COLO829 (cell line): ENCODE results near the gene PDLIM5.
A peak's percentile ranks its signal among the peaks of the same experiment; 100 is the strongest.

Experiments used
- DNase-seq: peaks from one replicate; pipeline ENCODE4 v3.0.0; 2012; ENCODE audit warnings: low spot score

PDLIM5 gene

DNA sequence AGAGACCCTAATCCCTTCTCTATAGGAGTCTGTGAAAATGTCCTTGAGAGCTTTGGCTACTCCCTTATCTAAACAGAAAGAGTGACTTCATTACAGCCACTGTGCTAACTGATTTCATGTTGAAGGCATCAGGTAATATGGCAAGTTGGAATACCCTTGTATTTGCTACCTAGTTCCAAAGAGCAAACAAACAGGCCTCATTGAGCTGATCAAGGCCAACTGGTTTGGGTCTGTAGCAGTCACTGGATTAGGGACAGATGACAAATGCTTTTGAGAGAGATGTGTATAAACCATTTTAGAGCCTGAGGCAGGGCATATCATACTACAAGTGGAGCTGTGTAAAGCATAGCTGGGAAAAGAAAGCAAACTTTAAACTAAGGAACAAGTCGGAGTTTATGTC, 22.9 kb upstream of the PDLIM5 start:
- no peak for DNase-seq

DNA sequence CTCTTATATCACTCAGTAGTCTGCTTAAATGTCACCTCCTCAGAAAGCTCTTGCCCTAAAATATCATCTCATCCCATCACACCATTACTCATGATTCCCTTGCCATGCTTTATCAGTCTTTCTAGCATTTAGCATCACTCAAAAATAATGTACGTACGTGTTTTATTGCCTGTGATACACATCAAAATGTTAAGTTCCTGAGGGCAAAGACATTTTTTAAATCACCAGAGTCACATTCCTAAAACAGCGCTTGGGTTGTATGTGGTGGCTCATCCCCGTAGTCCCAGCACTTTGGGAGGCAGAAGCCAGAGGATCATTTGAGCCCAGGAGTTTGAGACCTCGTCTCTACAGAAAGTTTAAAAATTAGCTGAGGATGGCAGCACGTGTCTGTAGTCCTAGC, 21.3 kb upstream of the PDLIM5 start:
- no peak for DNase-seq

DNA sequence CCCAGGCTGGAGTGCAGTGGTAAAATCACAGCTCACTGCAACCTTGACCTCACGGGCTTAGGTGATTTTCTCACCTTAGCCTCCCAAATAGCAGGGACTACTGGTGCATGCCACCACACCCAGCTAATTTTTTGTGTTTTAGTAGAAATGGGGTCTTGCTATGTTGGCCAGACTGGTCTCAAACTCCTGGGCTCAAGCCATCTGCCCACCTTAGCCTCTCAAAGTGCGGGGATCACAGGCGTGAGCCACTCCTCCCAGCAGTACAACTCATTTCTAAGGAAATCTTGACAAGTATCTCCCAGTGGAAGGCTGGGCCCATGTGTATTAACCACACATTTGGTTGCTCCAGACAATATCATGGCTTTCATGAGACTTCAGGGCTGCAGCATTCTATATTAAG, 20.4 kb upstream of the PDLIM5 start:
- DNase-seq = no peak

DNA sequence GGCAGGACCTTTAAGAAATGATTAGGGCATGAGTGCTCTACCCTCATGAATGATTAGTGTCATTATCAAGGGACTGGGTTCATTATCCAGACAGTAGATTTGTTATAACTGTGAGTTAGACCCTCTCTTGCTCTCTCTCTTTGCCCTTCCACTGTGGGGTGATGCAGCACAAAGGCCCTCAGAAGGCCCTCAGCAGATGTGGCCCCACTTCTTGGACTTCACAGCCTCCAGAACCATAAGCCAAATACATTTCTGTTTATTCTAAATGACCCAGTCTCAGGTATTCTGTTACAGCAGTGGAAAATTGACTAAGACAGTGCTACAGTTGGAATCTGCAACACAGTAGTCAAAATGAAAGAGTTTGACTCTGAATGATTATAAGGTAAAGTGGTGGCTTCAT, 17.2 kb upstream of the PDLIM5 start:
- no peak for DNase-seq

DNA sequence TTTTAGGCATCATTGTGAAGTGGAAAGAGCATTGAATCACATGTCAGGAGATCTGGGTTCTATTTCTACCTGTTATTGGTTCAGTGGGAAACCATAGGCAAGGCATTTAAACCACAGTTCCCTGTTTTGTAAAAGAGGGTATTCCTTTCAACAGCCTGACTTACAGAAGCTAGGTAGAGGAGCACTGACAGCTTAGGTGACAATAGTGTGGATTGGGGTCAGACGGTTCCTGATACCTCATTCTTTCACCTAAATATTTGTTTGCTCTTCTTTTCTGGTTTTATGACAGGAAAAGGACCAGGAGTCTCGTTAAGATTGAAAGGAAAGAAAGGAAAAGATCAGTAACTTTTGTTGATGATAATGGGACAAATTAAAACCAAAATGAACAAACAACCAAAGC, 15.9 kb upstream of the PDLIM5 start:
- DNase-seq = no peak

DNA sequence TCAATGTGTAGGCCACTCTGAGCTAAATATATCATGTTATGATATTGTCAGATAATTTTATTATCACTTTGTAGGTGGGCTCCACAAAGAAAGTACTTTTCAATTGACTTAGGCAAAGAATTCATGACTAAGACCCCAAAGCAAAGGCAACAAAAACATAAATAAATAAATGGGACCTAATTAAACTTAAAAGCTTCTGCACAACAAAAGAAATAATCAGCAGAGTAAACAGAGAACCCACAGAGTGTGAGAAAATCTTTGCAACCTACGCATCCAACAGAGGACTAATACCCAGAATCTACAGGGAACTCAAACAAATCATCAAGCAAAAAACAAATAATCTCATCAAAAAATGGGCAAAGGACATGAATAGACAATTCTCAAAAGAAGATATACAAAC, 15.2 kb upstream of the PDLIM5 start:
- DNase-seq = no peak

DNA sequence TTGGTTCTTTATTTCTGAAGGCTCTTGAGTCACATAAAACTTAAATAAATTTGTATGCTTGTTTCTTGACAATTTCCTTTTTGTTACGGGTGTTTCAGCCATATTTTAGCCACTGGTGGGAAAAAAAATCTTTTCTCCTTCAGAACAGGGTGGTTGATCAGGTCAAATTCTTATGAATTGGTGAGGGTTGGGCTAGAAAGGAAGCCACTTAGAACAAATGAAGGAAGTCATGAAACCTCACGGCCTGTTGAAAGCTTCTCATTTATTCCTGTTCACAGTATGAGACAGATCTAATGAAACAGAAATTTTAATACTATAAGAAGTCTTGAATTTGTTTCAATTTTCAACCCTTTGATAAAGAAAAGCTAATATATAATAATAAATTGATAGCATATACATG, 12.1 kb upstream of the PDLIM5 start:
- no peak for DNase-seq

DNA sequence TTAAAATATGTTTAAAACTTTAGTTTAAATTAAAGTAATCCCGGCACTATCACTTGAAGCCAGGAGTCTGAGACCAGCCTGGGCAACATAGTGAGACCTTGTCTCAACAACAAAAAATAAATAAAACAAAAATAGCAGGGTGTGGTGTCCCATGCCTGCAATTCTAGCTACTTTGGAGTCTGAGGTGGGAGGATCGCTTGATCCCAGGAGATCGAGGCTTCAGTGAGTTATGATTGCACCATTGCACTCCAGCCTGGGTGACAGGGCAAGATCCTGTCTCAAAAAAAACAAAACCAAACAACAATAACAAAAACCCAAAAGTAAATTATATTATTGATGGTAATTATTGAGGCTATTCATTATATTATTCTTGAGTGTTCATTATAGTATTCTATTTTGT, 9.9 kb upstream of the PDLIM5 start:
- DNase-seq = no peak

DNA sequence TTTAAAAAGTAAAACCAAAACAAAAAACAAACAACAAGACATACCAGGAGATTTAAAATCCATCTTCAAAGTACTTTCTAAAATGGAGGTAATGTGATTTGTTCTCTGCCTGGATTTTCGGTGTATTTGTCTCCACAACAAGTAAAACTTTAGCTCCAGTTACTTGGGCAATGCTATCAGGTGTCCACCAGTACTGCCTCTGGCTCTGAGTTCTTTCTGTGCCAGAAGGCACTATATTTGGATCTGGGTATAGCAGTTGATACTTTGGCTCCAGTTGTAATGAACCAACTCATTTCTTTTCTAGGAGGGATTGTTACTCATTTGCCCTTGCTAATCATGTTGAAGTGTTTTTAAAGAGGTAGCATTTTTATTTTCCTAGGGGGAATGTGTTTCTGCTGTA, 9.5 kb upstream of the PDLIM5 start:
- DNase-seq = no peak

DNA sequence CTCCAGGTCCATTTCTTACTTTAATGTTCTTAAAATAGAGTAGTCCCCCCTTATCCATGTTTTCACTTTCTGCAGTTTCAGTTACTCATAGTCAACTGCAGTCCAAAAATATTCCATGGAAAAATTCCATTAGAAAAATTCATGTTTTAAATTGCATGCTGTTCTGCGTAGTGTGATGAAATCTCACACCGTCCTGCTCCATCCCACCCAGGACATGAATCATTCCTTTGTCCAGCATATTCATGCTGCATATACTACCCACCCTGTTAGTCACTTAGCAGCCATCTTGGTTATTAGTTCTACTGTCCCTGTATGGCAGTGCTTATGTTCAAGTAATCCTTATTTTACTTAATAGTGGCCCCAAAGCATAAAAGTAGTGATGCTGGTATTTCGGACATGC, 5.4 kb upstream of the PDLIM5 start:
- DNase-seq = no peak

DNA sequence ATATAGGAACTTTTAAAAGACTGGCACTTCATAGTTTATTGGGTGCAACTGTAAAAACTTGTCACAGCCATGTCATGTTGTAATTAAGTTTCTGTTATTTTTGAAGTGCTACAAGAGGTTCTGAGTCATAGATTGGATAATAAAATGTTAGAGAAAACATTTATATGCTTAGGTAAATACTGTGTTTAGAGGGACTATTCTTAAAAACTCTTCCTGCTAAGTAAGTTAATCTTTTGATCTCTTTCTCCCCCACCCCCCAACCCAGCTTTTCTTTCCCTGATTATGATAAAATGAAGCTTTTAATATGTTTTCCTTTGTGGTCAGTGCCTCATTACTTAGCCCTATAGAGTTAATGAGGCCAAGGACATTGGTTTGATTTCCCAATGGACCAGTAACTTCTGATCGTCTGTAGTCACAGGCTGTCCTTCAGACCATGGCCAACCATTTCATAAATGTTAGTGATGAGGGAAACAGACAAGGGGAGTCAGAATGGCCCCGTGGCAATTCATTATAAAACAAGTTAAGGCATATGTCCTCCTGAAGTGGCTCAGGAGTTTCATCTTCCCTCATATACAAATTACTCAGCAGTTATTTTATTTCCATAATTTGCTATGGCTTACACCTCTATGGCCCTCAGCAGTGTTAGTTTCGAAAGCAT, 3.9 kb upstream of the PDLIM5 start:
- DNase-seq = no peak

DNA sequence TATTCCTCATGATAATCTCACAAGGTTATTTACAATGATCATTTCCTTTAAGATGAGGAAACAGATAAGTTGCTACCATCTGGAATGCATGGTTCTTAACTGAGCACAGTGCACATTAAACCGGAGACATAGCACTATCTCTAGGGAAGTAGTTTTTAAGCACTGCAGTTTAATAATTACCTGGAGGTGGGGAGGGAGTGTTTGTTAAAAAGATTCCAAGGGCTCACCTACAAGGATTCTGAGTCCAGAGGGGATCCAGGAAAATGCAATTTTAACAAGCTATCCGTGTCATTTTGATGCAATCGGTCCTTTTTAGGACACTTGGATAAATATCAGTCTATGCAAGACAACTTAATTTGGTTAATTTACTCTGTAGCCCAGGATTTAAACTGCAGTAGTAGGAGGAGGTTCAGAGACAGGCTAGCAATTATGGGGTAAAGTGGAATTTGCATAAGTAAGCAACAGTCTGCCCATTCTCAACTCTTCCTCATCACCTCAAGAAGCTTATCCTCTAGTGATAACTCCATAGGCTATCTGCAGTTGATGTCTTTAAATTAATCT, 2.8 kb upstream of the PDLIM5 start:
- no peak for DNase-seq

DNA sequence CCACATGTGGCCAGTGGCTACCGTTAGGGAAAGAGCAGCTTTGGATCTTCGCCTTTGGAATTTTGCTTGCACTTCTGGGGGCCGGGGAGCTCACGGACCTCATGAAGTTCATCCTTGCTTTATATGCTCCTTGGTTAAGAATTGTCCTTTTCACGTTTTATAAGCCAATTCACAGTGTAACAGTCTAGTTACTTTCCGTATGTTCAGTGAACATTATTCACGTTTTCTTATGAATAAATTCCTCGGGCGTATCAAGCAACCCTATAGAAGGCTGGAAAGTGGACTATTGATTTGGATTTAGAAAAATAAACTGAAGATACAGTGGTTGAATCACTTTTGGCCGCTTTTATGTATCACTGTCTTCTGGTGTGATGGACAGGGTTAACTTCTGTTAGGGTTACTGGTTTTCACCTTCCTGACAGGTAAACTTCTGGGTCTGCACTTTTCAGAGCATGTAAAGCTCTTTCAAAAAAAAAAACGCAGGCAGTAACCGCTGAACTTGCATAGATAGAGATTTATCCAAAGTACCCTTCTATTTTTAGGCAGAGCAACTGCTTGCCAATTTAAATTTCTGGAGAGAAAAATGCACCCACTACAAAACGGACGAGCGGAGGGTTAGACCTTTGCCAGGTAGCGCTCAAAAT, 569 bp upstream of the PDLIM5 start:
- DNase-seq = no peak

DNA sequence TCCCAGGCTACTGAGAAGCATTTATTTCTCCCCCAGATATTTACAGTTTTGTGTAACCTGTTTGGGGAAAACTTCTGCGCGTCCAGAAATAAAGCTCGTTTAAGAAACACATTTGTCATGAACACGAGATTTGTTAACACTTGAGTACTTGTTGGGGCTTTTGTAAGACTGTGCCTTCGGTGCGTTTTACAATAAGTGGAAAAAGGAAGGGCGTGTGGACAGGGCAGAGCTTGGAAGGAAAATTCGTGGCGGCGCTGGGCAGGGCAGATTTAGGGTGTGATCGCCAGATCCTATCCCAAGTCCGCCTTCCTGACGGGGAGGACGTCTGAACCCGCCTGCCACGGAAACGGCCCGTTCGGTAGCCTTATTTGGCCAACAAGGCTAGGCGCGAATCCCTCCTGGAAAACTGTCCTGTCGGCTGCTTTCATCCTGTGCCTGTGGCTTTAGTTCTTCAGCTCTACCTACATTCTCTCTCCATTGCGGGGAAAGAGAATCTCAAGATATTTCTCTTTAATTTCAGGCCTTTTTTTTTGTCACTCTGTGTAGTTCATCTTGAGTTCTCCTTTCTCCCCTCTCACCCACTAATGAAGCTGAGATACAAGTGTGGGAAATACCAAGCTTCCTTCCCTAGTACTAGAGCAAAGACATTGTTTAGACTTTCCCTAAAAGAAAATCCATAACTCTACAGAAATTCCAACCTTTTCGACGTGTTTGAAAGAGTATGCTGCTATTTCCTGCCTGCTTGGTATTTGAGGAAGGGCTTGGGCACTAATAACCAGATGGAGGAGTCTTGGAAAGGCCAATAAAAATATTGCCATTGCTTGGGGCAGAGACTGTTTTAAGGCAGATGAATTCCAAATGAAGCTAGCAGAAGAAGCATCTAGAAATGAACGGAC, 982 bp downstream of the PDLIM5 start:
- DNase-seq = peak; percentile 49

DNA sequence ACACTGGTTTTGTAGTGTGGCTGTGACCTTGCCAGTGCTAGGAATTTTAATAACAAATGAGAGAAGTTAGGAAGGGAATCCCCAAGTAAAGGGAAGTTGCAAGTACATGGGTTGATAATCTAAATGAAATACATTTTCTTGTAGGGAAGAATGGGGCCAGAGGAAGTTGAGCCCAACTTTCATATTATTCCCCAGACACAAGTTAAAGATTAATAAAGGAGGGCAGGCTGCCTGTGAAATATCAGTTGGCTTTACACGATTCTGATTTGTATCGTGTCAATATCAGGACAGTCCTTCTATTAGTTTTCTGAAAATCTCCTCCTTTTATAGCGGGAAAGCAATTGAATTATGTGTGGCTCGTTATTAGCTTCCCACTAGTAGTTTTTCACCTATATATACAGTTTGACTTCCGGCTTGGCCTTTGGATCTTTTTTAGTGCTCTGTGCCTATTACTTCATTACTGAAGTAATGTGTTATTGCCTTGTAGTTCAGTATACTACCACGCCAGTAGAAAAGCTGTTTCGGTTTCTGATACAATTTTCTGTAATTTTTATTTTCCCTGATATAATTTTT, 1.7 kb downstream of the PDLIM5 start:
- DNase-seq = no peak

DNA sequence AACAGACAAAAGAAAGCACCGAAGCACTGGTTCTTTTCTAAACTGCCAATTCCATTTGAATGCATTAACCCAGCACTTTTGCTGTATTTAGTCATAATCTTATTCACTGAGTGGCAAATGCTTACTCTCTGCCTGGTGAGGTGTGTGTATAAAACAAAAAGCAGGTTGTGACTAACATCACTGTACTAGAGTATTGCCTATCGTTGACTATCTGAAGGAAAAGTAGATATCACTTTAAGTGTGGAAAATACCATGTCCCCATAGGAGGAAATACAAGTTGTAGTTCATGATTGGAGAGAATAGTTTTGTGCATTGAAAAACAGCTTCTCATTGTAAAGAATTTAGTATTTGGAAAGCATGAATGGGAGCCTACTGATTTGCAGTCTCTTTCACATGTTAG, 2.7 kb downstream of the PDLIM5 start:
- DNase-seq = no peak

DNA sequence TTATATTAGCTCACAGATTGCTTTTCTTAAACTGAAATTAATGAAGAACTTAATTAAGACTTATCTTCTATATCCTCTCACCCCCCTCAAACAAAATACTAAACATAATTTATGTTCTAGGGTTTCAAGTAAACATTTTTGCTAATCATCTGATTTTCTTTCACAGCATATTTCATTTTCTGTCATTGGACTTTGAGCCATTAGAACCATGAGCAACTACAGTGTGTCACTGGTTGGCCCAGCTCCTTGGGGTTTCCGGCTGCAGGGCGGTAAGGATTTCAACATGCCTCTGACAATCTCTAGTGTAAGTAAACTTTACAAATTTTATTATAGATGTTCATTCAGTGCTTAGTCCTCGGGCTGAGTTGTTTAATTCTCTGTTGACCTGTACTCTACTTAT, 3.3 kb downstream of the PDLIM5 start:
- DNase-seq = no peak

DNA sequence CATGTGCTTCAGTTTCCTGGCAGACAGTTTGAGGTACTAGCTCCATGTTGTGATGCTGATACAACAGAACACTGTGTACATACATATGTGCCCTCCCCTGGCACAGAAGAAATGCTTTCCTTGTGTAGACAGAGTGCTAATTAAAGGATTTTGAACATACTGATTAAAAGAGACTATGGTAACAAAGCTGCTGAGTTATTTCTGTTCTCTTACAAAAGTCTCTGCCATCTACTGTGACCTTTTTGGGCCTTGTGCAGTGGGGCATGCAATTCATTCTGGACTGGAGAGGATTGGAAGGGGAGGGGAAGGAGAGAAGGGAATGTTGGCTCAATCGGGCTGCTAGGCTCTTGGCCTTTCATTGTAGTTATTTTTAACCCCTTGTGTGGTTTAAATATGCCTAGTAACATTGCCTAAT, 6.0 kb downstream of the PDLIM5 start:
- DNase-seq = peak; percentile 53

DNA sequence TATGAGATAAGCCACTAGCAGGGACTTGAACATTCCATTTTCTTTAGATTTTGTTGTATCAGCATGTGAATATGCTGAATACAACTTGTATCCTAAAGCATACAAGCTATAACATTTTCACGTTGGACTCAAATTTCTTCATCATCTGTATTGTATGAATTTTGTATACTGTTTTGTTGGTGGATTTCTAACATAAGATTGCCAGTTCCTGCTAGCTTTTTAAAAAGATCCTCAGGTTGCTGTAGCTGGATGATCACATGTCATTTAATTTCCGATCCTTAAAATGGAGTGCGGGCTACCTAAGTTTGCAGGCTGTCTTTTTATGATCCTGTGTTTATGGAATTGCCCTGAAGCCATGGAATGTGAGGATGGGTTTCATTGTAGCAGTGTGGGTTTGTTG, 6.9 kb downstream of the PDLIM5 start:
- no peak for DNase-seq

DNA sequence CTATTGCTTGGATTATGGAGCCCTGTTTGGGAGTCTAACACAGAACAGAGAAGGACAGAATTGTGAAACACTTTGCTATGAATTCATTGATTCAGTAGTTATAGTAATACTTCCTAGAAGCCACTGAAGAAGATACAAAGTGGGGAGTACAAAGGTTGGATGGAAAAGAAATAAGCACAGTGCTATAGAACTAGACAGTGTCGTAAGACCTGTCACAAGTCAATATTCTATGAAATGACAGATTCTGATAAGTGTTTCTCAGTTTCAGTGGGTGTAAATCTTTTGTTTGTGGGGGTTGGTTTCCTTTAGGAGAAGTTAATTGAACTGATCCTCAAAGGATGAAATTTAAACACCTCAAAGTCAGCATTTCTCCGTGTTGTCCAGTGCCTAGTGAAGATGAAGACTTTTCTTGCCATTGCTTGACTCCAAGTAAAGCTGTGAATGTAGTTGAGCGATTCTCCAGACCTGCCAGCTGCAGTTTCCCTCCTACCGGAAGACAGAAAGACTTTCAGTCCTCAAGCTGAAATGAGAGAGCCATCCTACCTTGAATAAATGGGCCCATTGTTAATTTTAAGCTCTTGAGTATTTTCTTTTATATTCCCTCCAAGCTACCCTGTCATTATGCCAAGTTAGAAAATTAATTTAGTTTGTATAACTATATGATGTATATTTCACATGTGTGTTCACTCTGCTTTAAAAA, 7.9 kb downstream of the PDLIM5 start:
- DNase-seq = peak; percentile 84

DNA sequence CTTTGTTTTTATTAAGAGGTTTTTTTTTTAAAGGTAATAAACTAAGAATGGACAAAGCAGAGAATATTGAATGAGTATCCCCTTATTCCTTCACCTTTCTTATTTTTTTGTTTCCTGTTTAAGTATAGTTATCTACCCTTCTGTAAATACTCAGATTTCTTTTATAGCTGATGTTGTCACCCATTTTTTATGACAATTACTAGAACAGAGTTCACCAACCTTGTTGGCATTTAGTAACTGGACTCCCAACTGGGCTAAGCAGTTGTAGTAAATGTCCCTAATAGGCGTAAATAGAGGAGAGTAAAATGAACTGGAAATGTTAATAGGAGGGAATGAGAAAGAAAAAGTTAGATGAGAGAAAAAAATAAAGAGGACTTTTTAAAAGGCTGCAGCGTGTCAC, 9.8 kb downstream of the PDLIM5 start:
- DNase-seq = no peak

DNA sequence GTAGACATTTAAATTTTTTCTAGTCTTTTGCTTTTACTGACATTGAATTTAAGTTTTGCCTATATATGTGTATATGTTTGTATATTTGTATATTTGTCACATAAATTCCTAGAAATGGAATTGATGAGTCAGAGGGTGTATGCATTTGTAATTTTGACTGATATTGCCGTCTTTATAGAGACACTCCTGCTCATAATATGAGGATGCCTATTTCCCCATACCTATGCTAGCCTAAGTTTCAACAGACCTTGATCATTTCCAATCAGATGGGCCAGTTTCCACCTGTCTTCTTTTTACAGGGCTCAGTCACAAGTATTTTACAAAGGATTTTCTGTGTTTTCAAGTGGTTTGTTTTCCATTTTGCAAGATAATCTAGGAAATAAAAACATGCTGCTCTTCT, 10.8 kb downstream of the PDLIM5 start:
- no peak for DNase-seq
